Activated T-helper 2 cell treated with anti-CD3 and anti-CD28 coated beads, Interferon-gamma antibody, Interleukin-2, Interleukin-4, amounts not matched to agents 10 μg/mL and 5 μg/mL and 100 μg/mL, durations not matched to agents 14 hours and 24 hours and 36 hours (primary cell): ENCODE data around the gene SIDT2. TPM values are rescaled to one million over a fixed set of nuclear protein-coding genes. Genes with fewer than 3 reads are reported as not detected.
"Not testable (repeated sequence)": the region's sequence is repeated elsewhere in the genome, so short reads cannot be mapped to it uniquely, and the experiment has no call there.

Experiments used
- DNase-seq: peaks from one replicate; pipeline ENCODE4 v3.0.0; 2021; ENCODE audit warnings: low spot score
- H3K27ac Mint-ChIP-seq: one replicate; pipeline ENCODE4 v1.8.0; 2021; ENCODE audit warnings: mixed read lengths
- H3K27me3 Mint-ChIP-seq: one replicate; pipeline ENCODE4 v1.8.0; 2021; ENCODE audit warnings: low read depth, mixed read lengths
- H3K36me3 Mint-ChIP-seq: one replicate; pipeline ENCODE4 v1.8.0; 2021; ENCODE audit warnings: low read depth, mixed read lengths
- H3K4me1 Mint-ChIP-seq: one replicate; pipeline ENCODE4 v1.8.0; 2021; ENCODE audit warnings: low read depth, mixed read lengths
- H3K4me3 Mint-ChIP-seq: one replicate; pipeline ENCODE4 v1.8.0; 2021; ENCODE audit warnings: low read depth, mild to moderate bottlenecking, moderate library complexity, mixed read lengths
- H3K9me3 Mint-ChIP-seq: one replicate; pipeline ENCODE4 v1.8.0; 2021; ENCODE audit warnings: mixed read lengths
- intact Hi-C: fragments of 100-400 bp; cut with micrococcal nuclease; formaldehyde crosslinking; loops from one replicate; pipeline ENCODE4 v1.15.1; 2023
- total RNA-seq: library from RNA; stranded (reverse); gene quantifications from 2 replicates; pipeline ENCODE4 v1.2.3, GENCODE V29; 2022

The SIDT2 gene
- total RNA-seq, 1 donor from 2014 or later = 26.1 TPM

- peaks cover 4% of the 10 kb centered on the region for H3K36me3 Mint-ChIP-seq
These were observed 2.4 kb upstream of the SIDT2 start for GRCh38 chr11:117176186-117176585.

GRCh38 chr11:117177534-117178209 lies 871 bp upstream of the SIDT2 start:
- peaks cover 1% of the 10 kb centered on the region for H3K36me3 Mint-ChIP-seq
- H3K9me3 Mint-ChIP-seq = no peaks in the 10 kb centered on the region
- DNase-seq = no peak
- H3K27ac Mint-ChIP-seq = peak overlapping the region; percentile 86
- peaks cover 27% of the 10 kb centered on the region for H3K4me1 Mint-ChIP-seq
- peak overlapping the region; percentile 94 for H3K4me3 Mint-ChIP-seq
- H3K27me3 Mint-ChIP-seq = no peaks in the 10 kb centered on the region
- intact Hi-C loops = loop anchor here (1.0 kb wide), 1 partner anchor 32 kb away; no protein-coding TSS in a partner anchor

More at GRCh38 chr11:117176186-117176585, 2.4 kb upstream of the SIDT2 start:
- intact Hi-C loops = no loop called here
- Mint-ChIP-seq H3K27me3 (no peaks in the 10 kb centered on the region), H3K4me1 (peaks cover 31% of the 10 kb centered on the region), H3K4me3 (no peak overlapping the region), H3K27ac (no peak overlapping the region), H3K9me3 (no peaks in the 10 kb centered on the region)
- no peak for DNase-seq

GRCh38 chr11:117179048-117179999 lies 781 bp downstream of the SIDT2 start:
- Mint-ChIP-seq H3K36me3 (peaks cover 4% of the 10 kb centered on the region), H3K27ac (peak overlapping the region; percentile 84), H3K4me3 (peak overlapping the region; percentile 94), H3K27me3 (no peaks in the 10 kb centered on the region), H3K4me1 (peaks cover 25% of the 10 kb centered on the region), H3K9me3 (no peaks in the 10 kb centered on the region)
- intact Hi-C loops = no loop called here
- DNase-seq = peak; percentile 41

- intact Hi-C loops = no loop called here
- no peak for DNase-seq
These were observed 1.5 kb downstream of the SIDT2 start for GRCh38 chr11:117180020-117180419.

DNA sequence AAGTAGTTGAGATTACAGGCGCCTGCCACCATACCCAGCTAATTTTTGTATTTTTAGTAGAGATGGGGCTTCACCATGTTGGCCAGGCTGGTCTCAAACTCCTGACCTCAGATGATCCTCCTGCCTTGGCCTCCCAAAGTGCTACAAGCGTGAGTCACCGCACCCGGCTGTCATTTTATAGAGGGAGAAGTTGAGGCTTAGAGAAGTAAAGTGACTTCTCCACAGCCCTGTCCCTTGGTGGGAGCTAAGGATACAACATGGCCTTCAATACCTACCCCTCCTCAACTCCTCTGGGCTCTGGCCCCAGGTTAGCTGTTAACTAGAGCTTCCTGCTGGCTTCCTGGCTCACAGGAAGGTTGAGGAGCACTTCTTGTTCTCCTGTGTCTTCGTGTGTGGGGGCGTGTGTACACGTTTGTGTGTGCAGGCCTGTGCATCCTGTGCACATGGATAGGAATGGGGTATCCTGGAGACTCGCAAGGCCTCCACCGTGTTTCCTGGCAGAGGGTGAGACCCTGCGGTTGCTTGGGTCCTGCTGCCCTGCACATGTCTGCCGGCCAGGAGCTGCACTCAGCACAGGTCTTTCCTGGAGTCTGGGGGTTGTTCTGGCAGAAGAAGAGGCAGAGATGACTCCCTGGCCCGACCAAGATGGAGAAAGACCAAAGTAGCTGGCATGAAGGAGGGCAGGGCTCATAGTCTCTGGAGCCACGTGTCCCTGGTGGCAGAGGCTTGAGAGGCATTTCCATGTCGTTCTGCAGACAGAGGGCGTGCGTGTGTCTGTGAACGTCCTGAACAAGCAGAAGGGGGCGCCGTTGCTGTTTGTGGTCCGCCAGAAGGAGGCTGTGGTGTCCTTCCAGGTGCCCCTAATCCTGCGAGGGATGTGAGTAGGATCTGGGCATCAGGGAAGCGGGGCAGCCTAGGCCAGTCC lies 2.4 kb downstream of the SIDT2 start:
- intact Hi-C loops = loop anchor here (1.0 kb wide), 1 partner anchor 49 kb away; no protein-coding TSS in a partner anchor
- DNase-seq = peak; percentile 58
- H3K9me3 Mint-ChIP-seq = no peaks in the 10 kb centered on the region
- peak overlapping the region; percentile 71 for H3K27ac Mint-ChIP-seq
- peak overlapping the region; percentile 94 for H3K4me3 Mint-ChIP-seq
- no peaks in the 10 kb centered on the region for H3K27me3 Mint-ChIP-seq
- H3K4me1 Mint-ChIP-seq = peaks cover 25% of the 10 kb centered on the region
- H3K36me3 Mint-ChIP-seq = peaks cover 4% of the 10 kb centered on the region

More at GRCh38 chr11:117180020-117180419, 1.5 kb downstream of the SIDT2 start:
- H3K4me1 Mint-ChIP-seq = peaks cover 25% of the 10 kb centered on the region
- H3K4me3 Mint-ChIP-seq = peak overlapping the region; percentile 94
- H3K27ac Mint-ChIP-seq = peak overlapping the region; percentile 20
- H3K36me3 Mint-ChIP-seq = peaks cover 4% of the 10 kb centered on the region
- H3K27me3 Mint-ChIP-seq = no peaks in the 10 kb centered on the region
- no peaks in the 10 kb centered on the region for H3K9me3 Mint-ChIP-seq

GRCh38 chr11:117181586-117182550 lies 3.3 kb downstream of the SIDT2 start:
- H3K9me3 Mint-ChIP-seq = no peaks in the 10 kb centered on the region
- H3K4me3 Mint-ChIP-seq = no peak overlapping the region
- intact Hi-C loops = loop anchor here (1.0 kb wide), 1 partner anchor 48 kb away; no protein-coding TSS in a partner anchor
- DNase-seq = no peak
- H3K27ac Mint-ChIP-seq = no peak overlapping the region
- H3K4me1 Mint-ChIP-seq = peaks cover 25% of the 10 kb centered on the region
- H3K27me3 Mint-ChIP-seq = no peaks in the 10 kb centered on the region
- peaks cover 4% of the 10 kb centered on the region for H3K36me3 Mint-ChIP-seq

DNA sequence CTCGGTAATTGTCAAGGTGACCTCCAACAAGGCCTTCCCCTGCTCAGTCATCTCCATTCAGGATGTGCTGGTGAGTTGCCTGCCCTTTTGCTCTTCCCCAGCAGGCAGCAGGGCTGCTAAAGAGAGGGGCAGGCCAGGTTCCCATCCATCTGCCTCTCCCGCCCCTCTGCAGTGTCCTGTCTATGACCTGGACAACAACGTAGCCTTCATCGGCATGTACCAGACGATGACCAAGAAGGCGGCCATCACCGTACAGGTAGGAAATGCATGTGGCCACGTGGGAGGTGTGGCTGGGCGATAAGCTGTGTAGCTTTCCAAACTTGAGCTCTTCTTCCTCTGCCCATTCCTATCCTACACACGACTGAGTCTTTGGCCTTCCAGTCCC lies 4.0 kb downstream of the SIDT2 start:
- no peak overlapping the region for H3K4me3 Mint-ChIP-seq
- H3K36me3 Mint-ChIP-seq = peaks cover 4% of the 10 kb centered on the region
- H3K9me3 Mint-ChIP-seq = no peaks in the 10 kb centered on the region
- H3K27ac Mint-ChIP-seq = no peak overlapping the region
- no peaks in the 10 kb centered on the region for H3K27me3 Mint-ChIP-seq
- DNase-seq = no peak
- peaks cover 25% of the 10 kb centered on the region for H3K4me1 Mint-ChIP-seq
- intact Hi-C loops = no loop called here

- H3K36me3 Mint-ChIP-seq, DNase-seq, H3K27ac Mint-ChIP-seq, intact Hi-C loops, H3K9me3 Mint-ChIP-seq, H3K4me3 Mint-ChIP-seq, H3K27me3 Mint-ChIP-seq: not testable (repeated sequence)
- peaks cover 19% of the 10 kb centered on the region for H3K4me1 Mint-ChIP-seq
These were observed 4.6 kb downstream of the SIDT2 start for GRCh38 chr11:117183178-117183577.

- intact Hi-C loops = no loop called here
- DNase-seq = no peak
- Mint-ChIP-seq H3K27me3 (no peaks in the 10 kb centered on the region), H3K9me3 (no peaks in the 10 kb centered on the region), H3K27ac (no peak overlapping the region), H3K4me3 (no peak overlapping the region), H3K36me3 (peaks cover 4% of the 10 kb centered on the region), H3K4me1 (peaks cover 16% of the 10 kb centered on the region)
These were observed 5.3 kb downstream of the SIDT2 start for GRCh38 chr11:117183724-117184349.

DNA sequence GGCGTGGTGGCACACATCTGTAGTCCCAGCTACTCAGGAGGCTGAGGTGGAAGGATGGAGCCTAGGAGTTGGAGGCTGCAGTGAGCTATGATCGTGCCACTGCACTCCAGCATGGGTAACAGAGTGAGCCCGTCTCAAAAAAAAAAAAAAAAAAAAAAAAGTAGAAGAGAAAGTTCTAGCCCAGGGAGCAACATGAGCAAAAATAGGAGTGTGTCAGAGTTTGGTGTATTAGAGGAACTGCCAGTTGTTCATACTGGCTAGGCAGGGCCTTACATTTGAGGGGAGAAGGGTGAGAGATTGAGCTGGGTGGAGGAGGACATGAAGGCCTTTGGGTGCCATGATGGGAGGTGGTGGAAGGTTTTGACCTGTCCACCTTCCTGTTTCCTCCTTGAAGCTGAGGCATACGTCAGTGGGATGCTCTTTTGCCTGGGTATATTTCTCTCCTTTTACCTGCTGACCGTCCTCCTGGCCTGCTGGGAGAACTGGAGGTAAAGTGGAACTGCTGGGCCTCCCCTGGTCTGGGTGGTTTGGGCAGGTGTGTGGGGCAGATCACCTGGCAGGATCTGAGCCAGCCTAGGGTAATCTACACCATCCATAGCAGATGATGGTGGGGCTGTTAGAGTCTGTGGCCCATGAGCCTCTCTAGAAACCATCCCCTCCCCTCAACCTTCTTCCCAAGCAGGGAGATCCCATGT lies 7.3 kb downstream of the SIDT2 start:
- Mint-ChIP-seq H3K27ac (no peak overlapping the region), H3K4me3 (no peak overlapping the region), H3K4me1 (peaks cover 3% of the 10 kb centered on the region), H3K27me3 (no peaks in the 10 kb centered on the region), H3K36me3 (peaks cover 4% of the 10 kb centered on the region), H3K9me3 (no peaks in the 10 kb centered on the region)
- no peak for DNase-seq
- intact Hi-C loops = no loop called here

GRCh38 chr11:117186431-117186761 lies 7.9 kb downstream of the SIDT2 start:
- no peaks in the 10 kb centered on the region for H3K27me3 Mint-ChIP-seq
- no peaks in the 10 kb centered on the region for H3K4me1 Mint-ChIP-seq
- no peak for DNase-seq
- H3K9me3 Mint-ChIP-seq = no peaks in the 10 kb centered on the region
- intact Hi-C loops = no loop called here
- H3K4me3 Mint-ChIP-seq = no peak overlapping the region
- peaks cover 4% of the 10 kb centered on the region for H3K36me3 Mint-ChIP-seq
- no peak overlapping the region for H3K27ac Mint-ChIP-seq
